ENCODE measurements around the gene JSRP1. TPM values are rescaled to one million over a fixed set of nuclear protein-coding genes. Genes with fewer than 3 reads are reported as not detected.

Gene JSRP1
- total RNA-seq, 1 donor from 2014 or later: not detected

DNA sequence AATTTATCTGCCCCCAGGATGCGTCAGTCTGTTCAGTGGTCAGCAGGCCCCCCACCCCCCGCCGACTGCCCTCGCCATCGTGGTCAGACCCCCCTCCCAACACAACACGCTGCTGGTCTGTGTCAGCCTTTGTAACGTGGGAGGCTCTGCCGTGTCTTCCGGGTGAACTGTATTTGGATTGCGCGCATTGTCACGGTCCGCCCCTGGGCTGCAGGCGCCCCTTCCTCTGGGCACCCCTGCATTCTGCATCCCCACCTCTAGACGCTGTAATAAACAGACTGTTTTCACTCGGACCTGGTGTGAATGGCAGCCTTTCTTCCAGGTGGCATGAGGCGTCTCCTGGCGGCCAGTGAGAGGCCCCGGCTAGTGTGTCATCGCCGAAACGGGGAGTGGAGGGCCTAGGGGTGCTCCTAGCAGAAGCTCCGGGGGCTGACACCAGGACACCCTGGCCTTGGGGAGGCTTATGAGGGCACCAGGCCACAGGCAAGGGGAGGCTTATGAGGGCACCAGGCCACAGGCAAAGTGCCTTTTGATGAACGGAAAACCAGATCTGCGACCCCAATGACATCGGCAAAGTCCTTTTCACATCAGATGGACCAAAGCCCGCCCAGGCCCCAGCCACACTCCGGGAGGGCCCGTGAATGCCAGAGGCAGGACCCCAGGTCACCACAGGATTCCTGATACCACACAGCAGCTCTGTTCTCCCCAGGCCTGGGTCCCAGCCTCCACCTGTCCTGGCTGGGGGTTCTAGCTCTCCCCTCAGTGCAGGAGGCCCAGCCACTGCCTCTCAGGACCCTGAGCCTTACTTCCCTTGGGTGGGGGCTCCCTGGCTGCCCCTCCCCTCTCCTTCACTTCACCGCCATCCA, 23.7 kb downstream of the JSRP1 start:
- no peak for DNase-seq (ENCODE audit: low read depth in 2 of 2)

DNA sequence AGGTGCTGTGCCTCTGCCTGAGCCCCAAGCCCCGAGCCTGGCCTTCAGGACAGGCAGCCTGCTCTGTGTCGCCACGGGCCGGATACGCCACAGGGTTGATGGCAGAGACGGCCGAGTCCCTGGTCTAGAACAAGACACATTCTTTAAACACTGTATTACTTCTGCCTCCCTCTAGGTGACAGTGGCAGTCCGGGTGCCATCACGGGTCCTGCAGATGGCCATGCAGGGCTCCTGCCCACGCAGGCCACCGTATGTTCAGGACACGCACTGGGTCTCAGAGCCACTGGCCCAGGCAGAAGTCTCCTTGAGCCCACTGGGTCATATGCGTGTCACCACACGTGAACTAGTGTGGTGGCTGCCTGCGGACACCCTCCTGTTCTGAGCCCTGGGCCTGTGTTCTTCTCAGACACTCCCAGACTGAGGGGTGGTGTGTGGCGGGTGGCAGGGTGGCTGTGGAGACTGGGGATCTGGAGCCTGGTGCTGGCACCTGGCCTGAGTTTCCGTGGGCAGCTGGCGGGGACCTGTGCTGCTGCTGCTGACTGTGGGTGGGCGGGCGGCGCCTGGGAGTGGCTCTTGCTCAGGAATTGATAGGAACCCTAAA, 24.5 kb downstream of the JSRP1 start:
- peak in 1 of 2 donors; percentile 17 for DNase-seq (ENCODE audit: low read depth in 2 of 2)

DNA sequence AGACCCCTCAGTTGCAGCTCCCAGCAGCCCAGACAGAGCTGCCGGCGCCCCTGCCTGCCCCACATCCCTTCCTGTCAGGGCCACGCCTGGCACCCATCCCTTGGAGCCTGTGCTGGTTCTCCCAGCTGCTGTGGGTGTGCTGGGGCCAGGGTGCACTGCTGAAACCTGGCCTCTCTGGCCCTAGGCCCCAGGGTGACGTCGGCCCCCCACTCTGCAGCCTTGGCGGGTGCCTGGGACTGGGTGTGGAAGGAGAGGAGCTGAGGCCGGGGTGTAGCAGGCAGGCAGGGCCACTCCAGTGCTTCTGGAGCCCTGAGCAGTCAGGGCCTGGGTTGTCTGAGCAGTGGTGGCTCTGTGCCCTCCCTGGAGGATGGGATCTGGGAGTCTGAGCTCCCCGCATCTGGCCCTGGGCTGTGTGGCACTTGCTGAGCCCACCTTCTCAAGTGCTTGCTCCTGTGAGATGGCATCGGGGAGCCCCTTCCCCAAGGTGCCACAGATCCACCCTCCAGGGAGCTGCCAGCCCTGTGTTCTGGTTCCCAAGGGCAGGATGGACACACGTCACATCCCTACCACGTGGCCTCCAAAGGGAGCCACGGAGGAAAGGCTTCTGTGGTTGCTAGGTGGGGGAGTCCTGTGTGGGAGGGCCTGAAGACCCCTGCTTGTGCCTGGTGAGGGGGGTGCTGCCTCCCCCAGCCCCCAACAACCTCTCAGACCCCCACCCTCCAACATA, 25.2 kb downstream of the JSRP1 start:
- no peak for DNase-seq (ENCODE audit: low read depth in 2 of 2)

DNA sequence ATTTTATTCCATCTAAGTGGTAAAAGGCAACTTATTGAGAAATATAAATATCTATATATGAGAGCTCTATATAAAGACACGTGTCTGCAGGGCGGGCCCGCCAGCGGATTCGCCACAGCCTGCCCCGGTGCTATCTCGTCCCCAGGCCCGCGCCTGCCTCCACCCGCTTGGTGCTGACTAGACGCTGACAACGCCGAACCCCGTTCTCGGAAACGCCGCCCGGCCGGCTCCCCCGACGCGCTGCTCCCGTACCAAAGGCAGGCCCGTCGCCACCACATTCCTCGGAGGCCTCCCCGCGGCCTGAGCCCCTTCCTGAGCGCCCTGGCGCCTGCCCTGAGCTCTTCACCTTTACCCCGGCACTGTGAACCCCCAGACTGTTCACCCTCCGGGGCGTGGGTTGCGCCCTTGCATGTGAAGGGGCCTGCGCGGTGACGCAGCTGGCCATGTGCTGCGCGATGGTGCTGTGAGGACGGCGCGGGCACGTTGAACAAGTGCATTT, 26.1 kb downstream of the JSRP1 start:
- DNase-seq (ENCODE audit: low read depth in 2 of 2): no peak

DNA sequence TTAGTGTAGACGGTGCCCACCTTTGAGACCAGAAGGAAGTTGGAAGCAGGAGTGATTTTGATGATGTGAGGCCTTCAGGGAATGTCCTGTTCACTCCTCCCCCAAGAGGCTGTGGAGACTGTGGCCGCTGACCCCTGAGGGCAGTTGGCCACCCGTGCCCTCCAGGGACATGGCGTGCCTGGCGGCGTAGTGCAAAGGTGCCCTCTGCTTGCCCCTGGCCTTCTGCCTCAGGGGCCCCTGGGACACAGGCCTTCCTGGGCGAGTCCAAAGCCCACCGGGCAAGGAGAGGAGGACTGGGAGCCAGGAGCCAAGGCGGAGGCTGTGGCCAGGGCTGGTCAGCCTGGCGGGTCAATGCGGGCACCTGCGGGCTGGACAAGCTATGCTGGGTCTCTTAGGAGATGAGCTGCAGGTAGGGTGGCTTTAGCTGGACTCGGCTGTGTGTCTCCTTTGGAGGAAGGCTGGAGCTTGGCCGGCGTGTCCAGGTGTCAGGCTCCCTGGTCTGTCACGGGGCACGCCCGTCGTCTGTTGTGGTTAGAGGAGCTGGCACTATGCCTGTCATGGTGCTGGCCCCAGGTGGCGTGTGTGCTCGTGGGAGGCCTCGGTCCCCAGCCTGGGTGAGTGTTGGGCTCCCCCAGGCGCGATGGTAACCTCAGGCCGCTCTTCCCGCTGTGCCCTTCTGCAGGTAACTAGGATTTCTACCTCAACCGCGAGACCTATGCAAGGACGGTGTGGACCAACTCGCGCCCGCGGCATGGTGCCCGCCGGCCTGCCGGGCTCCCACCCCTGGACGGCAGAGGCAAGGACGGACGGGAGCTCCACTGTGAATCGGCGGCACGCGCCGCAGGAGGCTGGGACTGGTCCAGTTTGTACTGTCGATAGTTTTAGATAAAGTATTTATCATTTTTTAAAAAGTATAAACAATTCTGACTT, 26.8 kb downstream of the JSRP1 start:
- DNase-seq (ENCODE audit: low read depth in 2 of 2): no peak

DNA sequence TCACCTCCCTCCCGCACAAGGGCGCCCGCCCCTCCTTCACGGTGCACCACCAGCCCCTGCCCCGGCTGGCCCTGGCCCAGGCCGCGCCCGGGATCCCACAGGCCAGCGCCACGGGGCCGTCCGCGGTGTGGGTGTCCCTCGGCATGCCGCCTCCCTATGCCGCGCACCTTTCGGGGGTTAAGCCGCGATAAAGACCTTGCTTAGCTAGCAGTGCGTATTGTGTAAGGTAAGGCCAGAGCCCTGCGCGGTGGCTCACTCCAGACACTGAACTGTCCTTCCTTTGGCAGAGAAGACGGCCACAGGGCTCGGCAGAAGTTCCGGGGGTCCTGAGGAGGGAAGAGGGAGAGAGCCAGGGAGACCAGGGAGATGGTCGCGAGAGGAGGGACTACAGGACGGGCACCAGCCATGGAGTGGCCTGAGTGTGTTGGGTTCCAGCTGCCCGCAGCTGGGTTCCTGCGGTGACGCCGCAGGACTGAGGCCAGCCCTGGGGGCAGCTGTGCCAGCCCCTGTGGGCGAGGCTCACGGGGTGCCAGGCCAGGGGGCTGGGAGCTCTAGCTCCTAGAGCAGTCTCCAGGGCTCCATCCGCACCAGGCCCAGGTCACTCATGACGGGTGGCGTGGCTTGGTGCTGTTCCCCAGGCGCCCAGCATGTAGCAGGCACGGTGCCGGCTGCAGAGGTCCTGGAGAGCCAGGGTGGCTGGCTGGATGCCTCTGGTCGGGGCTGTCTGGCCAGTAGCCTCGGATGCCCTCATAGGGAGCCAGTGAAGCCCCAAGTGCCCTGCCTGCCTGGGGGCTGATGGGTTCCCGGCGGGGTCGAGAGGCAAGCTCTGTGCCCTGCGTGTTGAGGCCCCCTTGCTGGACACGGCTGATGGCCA, 27.8 kb downstream of the JSRP1 start:
- DNase-seq (ENCODE audit: low read depth in 2 of 2): no peak

DNA sequence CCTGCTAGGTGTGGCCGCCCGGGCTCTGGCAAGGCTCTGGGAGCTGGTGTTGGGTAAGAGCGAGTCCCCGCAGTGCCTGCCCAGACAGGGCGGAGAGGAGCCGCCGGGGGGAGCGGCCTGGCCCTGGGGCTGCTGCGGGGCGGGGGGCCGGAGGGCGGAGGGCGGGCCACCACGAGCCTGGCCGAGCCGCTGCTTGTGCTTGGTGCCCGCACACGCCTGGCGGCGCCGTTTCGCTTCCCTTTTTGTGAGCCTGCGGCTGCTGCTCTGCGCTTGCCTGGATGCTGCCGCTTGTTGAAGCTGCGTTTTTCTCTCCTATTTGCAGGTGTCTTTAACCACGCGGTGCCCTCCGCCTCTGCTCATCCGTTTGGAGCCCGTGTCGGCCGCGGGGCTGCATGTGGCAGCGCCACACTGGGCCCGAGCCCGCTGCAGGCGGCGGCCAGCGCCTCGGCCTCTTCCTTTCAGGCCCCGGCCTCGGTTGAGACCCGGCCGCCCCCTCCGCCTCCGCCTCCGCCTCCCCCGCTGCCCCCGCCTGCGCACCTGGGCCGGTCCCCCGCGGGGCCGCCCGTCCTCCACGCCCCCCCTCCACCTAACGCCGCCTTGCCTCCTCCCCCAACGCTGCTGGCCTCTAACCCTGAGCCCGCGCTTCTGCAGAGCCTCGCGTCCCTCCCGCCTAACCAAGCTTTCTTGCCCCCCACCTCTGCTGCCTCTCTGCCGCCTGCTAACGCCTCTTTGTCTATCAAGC, 28.6 kb downstream of the JSRP1 start:
- DNase-seq (ENCODE audit: low read depth in 2 of 2): no peak

DNA sequence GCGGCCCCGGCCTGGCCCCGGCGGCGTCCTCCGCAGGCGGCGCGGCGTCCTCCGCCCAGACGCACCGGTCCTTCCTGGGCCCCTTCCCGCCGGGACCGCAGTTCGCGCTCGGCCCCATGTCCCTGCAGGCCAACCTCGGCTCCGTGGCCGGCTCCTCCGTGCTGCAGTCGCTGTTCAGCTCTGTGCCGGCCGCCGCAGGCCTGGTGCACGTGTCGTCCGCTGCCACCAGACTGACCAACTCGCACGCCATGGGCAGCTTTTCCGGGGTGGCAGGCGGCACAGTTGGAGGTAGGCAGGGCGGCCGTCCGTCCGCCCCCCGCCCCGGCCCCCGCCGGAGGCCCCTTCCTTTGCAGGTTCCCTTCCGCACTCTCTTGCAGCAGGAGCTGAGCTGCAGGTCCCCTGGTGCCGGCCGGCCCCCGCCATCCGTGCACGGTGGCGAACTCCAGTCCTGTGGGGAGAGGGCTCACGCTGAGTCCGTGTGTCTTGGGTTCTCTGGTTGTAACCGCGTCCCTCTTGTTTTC, 29.3 kb downstream of the JSRP1 start:
- DNase-seq (ENCODE audit: low read depth in 2 of 2): no peak

DNA sequence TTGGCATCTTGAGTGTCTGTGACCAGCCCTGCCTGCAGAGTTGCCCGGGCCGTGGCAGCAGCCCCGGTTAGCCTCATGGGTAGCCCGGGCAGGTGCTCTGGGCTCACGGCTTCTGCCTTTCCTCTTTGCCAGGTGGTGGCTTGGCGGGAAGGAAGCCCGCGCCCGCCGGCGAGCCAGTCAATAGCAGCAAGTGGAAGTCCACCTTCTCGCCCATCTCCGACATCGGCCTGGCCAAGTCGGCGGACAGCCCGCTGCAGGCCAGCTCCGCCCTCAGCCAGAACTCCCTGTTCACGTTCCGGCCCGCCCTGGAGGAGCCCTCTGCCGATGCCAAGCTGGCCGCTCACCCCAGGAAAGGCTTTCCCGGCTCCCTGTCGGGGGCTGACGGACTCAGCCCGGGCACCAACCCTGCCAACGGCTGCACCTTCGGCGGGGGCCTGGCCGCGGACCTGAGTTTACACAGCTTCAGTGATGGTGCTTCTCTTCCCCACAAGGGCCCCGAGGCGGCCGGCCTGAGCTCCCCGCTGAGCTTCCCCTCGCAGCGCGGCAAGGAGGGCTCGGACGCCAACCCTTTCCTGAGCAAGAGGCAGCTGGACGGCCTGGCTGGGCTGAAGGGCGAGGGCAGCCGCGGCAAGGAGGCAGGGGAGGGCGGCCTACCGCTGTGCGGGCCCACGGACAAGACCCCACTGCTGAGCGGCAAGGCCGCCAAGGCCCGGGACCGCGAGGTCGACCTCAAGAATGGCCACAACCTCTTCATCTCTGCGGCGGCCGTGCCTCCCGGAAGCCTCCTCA, 30.0 kb downstream of the JSRP1 start:
- DNase-seq (ENCODE audit: low read depth in 2 of 2): no peak

DNA sequence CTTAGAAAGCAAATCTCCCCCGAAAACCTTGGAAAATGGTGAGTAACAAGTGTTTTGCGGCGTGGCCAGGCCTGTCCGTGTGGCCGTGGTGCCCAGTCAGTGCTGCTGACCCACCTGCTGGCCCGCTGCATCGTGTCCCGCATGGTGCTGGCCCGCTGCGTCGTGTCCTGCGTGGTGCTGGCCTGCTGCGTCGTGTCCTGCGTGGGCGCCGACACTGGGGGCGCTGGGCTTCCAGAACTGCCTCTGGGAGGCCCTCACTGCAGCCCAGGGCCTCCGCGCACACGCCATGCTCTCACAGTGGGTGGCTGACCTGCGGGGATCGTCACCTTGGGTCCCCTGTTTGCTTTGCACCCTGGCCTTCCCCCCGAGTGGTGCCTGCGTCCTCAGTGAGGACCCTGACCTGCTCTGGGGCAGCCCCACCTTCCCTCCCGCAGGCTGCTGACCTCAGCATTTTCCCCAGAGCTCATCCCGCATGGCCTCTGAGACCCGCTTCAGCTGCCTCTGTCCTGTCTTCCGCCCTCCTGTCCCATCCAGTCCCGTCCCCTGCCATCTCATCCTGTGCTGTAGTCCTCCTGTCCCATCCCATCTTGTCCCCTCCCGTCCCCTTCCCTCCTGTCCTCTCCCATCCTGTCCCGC, 30.7 kb downstream of the JSRP1 start:
- no peak for DNase-seq (ENCODE audit: low read depth in 2 of 2)

DNA sequence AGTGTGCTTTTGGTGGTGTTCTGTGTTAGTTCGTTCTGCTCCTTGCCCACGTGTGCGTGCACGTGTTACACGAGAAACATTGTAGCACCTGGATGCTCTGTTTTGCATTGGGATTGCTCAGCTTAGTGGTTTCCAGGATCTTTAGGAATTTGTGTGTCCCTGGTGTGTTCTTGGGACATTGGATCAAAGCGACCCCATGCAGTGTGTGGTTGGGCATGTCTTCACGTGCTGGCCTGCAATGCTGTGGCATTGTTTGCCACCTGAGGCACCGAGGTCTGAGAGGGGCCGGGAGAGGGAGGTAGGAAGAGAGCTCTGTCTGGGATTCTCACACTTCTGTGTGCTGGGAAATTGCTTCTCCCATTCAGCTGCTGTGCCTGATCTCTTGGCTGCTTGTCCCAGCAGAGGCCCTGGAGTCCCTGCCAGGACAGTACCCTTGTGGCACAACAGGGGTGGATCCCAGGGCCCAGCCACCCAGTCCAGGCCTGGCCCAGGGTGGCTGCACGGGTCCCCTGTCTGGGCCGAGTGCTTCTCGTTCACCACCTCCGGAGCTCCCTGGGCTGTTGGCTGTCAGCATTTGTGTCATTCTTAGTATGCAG, 31.4 kb downstream of the JSRP1 start:
- DNase-seq (ENCODE audit: low read depth in 2 of 2): no peak

DNA sequence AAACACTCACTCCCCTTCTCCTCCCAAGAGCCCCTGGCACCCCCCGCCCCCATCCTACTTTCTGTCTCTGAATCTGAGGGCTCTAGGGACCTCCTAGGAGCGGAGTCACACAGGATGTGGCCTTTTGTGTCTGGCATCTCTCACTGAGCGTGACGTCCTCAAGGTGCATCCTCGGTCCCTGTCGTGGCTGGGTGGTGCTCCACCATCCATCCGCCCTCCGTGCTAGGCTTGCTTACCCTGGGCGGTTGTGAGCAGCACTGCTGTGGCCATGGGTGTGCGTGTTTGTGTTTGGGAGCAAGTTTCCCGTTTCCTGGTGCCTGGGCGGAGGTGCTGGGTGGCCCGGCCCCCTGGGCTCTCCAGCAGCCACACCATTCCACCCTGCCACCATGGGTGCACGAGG, 32.3 kb downstream of the JSRP1 start:
- DNase-seq (ENCODE audit: low read depth in 2 of 2): no peak

DNA sequence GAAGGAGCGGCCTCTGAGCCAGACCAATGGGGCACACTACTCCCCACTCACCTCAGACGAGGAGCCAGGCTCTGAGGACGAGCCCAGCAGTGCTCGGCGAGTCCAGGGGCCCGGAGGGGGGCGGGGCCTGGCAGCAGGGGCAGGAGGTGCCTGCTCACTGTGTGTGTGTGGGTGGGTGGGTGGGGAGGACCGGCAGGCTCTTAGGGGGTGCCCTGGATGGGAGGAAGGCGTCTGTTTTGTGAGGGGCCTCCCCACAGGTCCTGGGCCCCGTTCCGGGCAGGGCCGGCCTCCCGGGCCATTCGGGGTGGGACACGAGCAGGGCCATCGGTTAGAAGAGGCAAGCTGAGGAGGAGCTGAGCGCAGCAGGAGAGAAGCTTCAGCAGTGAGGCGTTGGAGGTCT, 32.8 kb downstream of the JSRP1 start:
- DNase-seq (ENCODE audit: low read depth in 2 of 2): no peak

DNA sequence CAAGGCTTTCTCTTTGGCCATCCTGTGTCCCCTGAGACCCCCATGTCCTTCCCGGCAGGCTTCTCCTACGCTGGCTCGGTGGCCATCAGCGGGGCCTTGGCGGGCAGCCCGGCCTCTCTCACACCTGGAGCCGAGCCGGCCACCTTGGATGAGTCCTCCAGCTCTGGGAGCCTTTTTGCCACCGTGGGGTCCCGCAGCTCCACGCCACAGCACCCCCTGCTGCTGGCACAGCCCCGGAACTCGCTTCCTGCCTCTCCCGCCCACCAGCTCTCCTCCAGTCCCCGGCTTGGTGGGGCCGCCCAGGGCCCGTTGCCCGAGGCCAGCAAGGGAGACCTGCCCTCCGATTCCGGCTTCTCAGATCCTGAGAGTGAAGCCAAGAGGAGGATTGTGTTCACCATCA, 34.3 kb downstream of the JSRP1 start:
- peak in 1 of 2 donors; percentile 25 for DNase-seq (ENCODE audit: low read depth in 2 of 2)

DNA sequence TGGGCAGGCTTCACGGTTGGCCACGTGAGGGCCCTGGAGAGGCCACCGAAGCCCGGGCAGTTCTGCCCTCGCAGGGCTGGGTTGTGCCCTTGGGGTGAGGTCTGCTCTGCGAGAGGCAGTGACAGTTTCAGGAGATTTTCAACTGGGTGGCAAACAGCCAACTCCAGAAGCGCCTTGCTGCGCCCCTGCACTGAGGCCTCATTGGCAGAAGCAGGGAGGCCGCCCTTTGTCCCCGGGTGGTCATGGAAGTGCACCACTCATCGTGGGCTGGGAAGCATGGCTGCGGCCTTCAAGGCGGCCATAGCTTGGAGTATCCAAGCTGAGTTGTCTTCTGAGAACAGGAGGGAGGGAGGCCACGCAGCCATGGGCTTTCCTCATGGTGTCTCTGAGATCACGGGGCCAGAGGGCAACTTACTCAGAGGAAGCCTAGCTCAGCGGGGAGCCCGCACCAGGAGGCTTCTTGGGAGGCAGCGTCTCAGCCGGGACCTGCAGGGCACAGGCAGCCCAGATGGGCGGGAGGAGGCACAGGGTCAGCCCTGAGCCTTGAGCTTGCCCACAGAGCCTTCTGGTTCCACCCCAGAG, 34.9 kb downstream of the JSRP1 start:
- no peak for DNase-seq (ENCODE audit: low read depth in 2 of 2)

DNA sequence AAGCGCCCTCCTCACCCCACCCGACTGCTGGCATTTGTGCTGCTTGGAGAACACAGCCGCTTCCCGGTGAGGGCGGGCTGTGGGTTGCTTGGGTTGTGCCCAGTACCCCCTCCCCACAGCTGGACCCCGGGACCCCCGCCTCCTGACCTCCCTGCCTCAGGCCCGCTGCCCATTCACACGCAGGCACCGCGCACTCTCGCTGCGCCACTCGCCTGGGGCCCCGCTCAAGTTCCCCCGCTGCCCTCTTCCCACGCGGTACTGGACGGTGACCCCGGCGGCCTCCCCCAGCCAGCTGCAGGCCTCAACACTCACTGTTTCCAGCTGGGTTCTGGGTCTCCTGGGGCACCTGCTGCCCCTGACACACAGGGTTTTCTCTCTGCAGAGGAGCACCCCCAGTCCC, 36.5 kb downstream of the JSRP1 start:
- DNase-seq (ENCODE audit: low read depth in 2 of 2): no peak

DNA sequence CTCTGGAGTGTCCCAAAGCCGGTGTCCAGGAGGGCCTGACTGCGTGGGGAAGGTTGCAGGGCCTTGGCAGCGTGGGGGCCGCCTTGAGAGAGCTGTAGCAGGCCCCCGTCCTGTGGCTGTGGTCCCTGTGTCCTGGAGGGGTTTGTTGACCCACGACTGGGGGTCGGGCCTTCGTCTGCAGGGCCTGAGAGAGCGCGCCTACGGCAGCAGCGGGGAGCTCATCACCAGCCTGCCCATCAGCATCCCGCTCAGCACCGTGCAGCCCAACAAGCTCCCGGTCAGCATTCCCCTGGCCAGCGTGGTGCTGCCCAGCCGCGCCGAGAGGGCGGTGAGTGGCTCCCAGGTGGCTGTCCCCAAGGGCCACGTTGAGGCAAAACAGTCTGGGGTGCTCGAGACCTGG, 38.6 kb downstream of the JSRP1 start:
- no peak for DNase-seq (ENCODE audit: low read depth in 2 of 2)
